ENCODE data around the gene LRRC75B. TPM values are rescaled to one million over a fixed set of nuclear protein-coding genes. Genes with fewer than 3 reads are reported as not detected.
A peak's percentile ranks its signal among the peaks of the same experiment; 100 is the strongest.

LRRC75B gene
- total and polyA plus RNA-seq, 10 donors, result 2.9 to 6.7 (median 5.4) TPM

DNA sequence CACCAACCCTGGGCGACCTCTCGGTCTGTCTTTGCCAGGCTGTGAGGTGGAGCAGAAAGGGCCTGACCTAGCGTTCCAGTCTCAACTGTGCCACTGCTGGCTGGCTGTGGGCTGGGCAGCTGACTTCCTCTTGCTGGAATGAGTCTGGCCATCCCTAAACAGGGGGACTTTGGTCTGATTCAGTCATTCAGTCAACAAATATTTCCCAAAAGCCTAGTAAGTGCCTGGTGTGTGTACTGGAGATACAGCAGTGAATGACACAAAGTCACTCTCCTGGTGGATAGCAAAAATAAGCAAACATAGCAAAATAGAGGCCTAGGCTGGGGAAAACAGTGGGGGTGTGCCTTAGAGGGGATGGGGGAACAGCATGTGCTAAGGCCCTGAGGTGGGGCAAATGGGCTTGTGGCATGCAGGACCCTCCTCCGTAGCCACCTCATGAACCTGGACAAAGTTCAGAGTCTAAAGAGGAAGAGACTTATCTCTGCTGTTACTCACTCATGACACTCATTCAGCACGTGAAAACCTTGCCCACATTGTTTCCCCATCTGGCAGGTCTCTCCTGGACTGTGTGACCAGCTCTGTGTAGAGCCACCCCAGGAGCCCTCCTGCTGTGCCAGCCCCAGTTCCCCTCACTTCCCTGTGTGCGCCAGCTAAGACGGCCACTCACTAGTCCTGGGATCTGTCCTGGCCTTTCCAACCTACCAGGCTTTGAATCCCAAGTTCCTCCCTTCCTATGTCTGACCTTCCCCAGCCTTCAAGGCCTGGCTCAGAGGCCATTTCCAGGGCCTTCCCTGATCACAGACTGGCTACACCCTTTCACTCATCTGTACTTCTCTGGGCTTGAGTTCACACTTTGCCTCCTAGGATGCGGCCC lies 42.6 kb downstream of the LRRC75B start:
- Histone ChIP-seq H3K9me3 (no peaks in the 10 kb centered on the region), H3K36me3 (peaks cover 0 to 69% (median 43%) of the 10 kb centered on the region in 6 donors), H3K27ac (peak overlapping the region in 5 of 8 donors; percentile 17 to 99 (median 49)), H3K4me1 (peaks cover 32 to 66% (median 55%) of the 10 kb centered on the region in 6 donors), H3K4me3 (no peak overlapping the region), H3K27me3 (replicated peaks in 1 of 7) (no peaks in the 10 kb centered on the region)
- TF ChIP-seq POLR2AphosphoS5 (IDR thresholded peaks at IDR 0.05) (no peak), CTCF (IDR thresholded peaks at IDR 0.05 in 8 of 11, conservative IDR thresholded peaks at IDR 0.05 in 3 of 11) (no peak), POLR2A (IDR thresholded peaks at IDR 0.05) (no peak)
- 63 to 75% (median 68%) methylated on average over 8 of the region's 8 CpGs for WGBS, 5 donors
- no peak for DNase-seq
- intact Hi-C loops (cut with DNase I; ENCODE audit: low total_unique reads), result no loop called here

DNA sequence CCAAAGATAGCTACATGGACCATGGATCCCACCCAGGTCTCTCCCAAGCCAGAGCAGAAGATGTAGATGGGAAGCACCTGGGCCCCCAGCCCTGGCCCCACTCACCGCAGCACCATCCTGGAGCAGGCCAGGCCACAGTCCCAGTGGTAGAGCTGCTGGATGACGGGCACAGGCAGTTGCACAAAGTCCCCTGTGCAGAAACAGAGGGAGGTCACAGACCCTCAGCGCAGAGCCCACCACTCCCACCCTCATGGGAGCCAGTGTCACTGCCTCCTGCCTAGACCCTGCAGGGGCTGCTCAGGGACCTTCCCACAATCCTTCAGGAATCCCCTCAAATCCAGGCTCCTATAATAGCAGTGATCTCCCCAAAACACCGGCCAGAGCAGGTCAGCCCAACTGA lies 44.1 kb downstream of the LRRC75B start:
- Histone ChIP-seq H3K9me3 (no peaks in the 10 kb centered on the region), H3K4me3 (no peak overlapping the region), H3K4me1 (peaks cover 26 to 73% (median 51%) of the 10 kb centered on the region in 6 donors), H3K36me3 (peaks cover 4 to 83% (median 58%) of the 10 kb centered on the region in 6 donors), H3K27ac (no peak overlapping the region), H3K27me3 (replicated peaks in 1 of 7) (no peaks in the 10 kb centered on the region)
- no peak for TF ChIP-seq CTCF (IDR thresholded peaks at IDR 0.05 in 8 of 11, conservative IDR thresholded peaks at IDR 0.05 in 3 of 11)
- TF ChIP-seq POLR2A (IDR thresholded peaks at IDR 0.05), result no peak
- peak in 1 of 3 donors; percentile 43 for TF ChIP-seq POLR2AphosphoS5 (IDR thresholded peaks at IDR 0.05)
- 93 to 98% (median 95%) methylated on average over 3 to 4 of the region's 4 CpGs for WGBS, 5 donors
- no peak for DNase-seq
- intact Hi-C loops (cut with DNase I; ENCODE audit: low total_unique reads), result no loop called here

DNA sequence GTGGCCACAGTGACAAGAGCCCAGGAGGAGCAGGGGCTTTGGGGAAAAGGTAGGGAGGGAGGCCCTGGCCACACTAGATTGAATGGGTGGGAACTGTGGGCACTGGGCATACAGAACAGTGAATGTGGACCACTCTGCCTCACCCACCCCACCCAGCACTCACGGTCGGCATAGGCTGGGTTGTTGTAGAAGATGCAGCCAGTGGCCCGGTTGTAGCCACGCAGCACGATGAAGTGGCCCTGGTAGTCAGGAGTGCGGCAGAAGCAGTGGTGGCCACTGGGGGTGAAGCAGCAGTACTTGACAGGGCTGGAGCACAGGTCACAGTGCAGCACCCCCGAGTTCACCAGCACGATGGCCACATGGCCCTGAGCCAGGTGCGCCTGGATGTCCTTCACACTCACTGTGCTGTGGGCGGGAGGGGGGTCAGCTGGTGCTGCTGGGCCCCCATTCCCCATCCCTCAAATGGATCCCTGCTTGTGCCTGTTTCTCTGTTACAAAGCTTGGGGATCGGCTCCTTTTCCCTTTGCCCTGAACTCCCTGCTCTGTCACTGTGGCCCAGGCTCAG lies 49.1 kb downstream of the LRRC75B start:
- no peak overlapping the region for H3K4me3 ChIP-seq

More for the DNA sequence above, 49.1 kb downstream of the LRRC75B start:
- peaks cover 4 to 59% (median 21%) of the 10 kb centered on the region in 6 donors for H3K4me1 ChIP-seq
- intact Hi-C loops (cut with DNase I; ENCODE audit: low total_unique reads), result no loop called here
- 75 to 94% (median 91%) methylated on average over 7 to 11 of the region's 11 CpGs for WGBS, 5 donors
- DNase-seq, result no peak
- peak overlapping the region in 1 of 8 donors; percentile 0 for H3K27ac ChIP-seq
- H3K36me3 ChIP-seq, result peaks cover 7 to 100% (median 86%) of the 10 kb centered on the region in 6 donors
- no peaks in the 10 kb centered on the region for H3K9me3 ChIP-seq
- H3K27me3 ChIP-seq (replicated peaks in 1 of 7), result no peaks in the 10 kb centered on the region
- TF ChIP-seq CTCF (IDR thresholded peaks at IDR 0.05 in 8 of 11, conservative IDR thresholded peaks at IDR 0.05 in 3 of 11), result no peak
- TF ChIP-seq POLR2AphosphoS5 (IDR thresholded peaks at IDR 0.05), result peak in 1 of 3 donors; percentile 52
- no peak for TF ChIP-seq POLR2A (IDR thresholded peaks at IDR 0.05)
